HepG2 (cell line): ENCODE measurements around the gene TMEM87B. TPM values are rescaled to one million over a fixed set of nuclear protein-coding genes. Genes with fewer than 3 reads are reported as not detected.

Experiments
- E2F2 ChIP-seq: sonication (generic); formaldehyde crosslinking; IDR thresholded peaks from 2 replicates; pipeline ENCODE4 v1.4.0; 2020; ENCODE audit warnings: missing genetic modification reagents, borderline replicate concordance
- HNF1B ChIP-seq: sonication (generic); formaldehyde crosslinking; IDR thresholded peaks from 2 replicates; pipeline ENCODE4 v1.5.1; 2020; ENCODE audit warnings: mild to moderate bottlenecking, moderate library complexity, missing genetic modification reagents
- HNRNPL ChIP-seq: fragments of 200-400 bp; formaldehyde crosslinking; IDR thresholded peaks from 2 replicates; pipeline ENCODE4 v1.6.1; 2017; ENCODE audit warnings: mild to moderate bottlenecking, low read depth, low read length
- IRF9 ChIP-seq: sonication (generic); formaldehyde crosslinking; IDR thresholded peaks from 2 replicates; pipeline ENCODE4 v1.8.0; 2022; ENCODE audit warnings: missing genetic modification reagents, mild to moderate bottlenecking, borderline replicate concordance
- MLXIP ChIP-seq: sonication (generic); formaldehyde crosslinking; IDR thresholded peaks from 2 replicates; pipeline ENCODE4 v1.9.0; 2021; ENCODE audit warnings: missing genetic modification reagents, borderline replicate concordance
- NCOA1 ChIP-seq: sonication (generic); formaldehyde crosslinking; IDR thresholded peaks from 2 replicates; pipeline ENCODE4 v1.9.0; 2021; ENCODE audit warnings: missing genetic modification reagents
- PBX3 ChIP-seq: sonication (generic); formaldehyde crosslinking; IDR thresholded peaks from 2 replicates; pipeline ENCODE4 v1.8.1; 2023; ENCODE audit warnings: missing genetic modification reagents, inconsistent platforms, borderline replicate concordance
- PRDM4 ChIP-seq: sonication (generic); formaldehyde crosslinking; IDR thresholded peaks from 2 replicates; pipeline ENCODE4 v1.9.0; 2021; ENCODE audit warnings: missing genetic modification reagents, borderline replicate concordance
- RBAK ChIP-seq: sonication (generic); formaldehyde crosslinking; IDR thresholded peaks from 2 replicates; pipeline ENCODE4 v1.5.1; 2020; ENCODE audit warnings: mild to moderate bottlenecking, missing genetic modification reagents
- REPIN1 ChIP-seq: sonication (generic); formaldehyde crosslinking; IDR thresholded peaks from 2 replicates; pipeline ENCODE4 v1.8.0; 2022; ENCODE audit warnings: missing genetic modification reagents, low read depth, mild to moderate bottlenecking, borderline replicate concordance
- SP1 ChIP-seq, 2 experiments: fragments of 450-650 bp in 1 of 2; sonication (generic) in 1 of 2; formaldehyde crosslinking in 1 of 2; IDR thresholded peaks; 2 replicates each; pipeline versions ENCODE4 v1.4.0 to v1.6.1; 2016 to 2020; ENCODE audit warnings: missing genetic modification reagents in 1 of 2
- ZNF138 ChIP-seq: sonication (generic); formaldehyde crosslinking; IDR thresholded peaks from 2 replicates; pipeline ENCODE4 v1.5.0; 2020; ENCODE audit warnings: mild to moderate bottlenecking, low read depth, missing genetic modification reagents
- polyA plus RNA-seq, 8 experiments: library from polyadenylated mRNA; depleted of rRNA in 3 of 8; stranded (reverse) in 7 of 8; unstranded in 1 of 8; fragments of >200 nt; fragmentation: Illumina TruSeq in 4 of 8; extraction: Trizol in 4 of 8; gene quantifications; 2 replicates each; pipeline versions ENCODE4 v1.2.1 to v1.2.3, GENCODE V29; 2011 to 2016; ENCODE audit warnings: low read depth in 4 of 8, missing spikeins in 1 of 8, mixed read lengths in 1 of 8; ENCODE audit not compliant: insufficient read depth in 1 of 8
- total RNA-seq, 5 experiments: library from RNA; depleted of rRNA; stranded (reverse); fragments of >200 nt; fragmentation: Illumina TruSeq; extraction: Trizol; gene quantifications; 2 replicates each; pipeline ENCODE4 v1.2.3, GENCODE V29; 2016; ENCODE audit warnings: low read depth in 1 of 5

Gene TMEM87B
- total and polyA plus RNA-seq, 2 of the 13 experiments (the other 11 are each of a cell fraction or from before 2014, with no cell fraction given), result 15.1 to 16.2 TPM

- TF ChIP-seq PBX3 (0 out of 2 replicates have a peak, but pooled peaks have one; percentile 77), NCOA1 (CRISPR knock-in tag) (no peak; the same call in 1 of the 2 replicates), SP1 (IDR thresholded peaks at IDR 0.05) (no peak), SP1 (CRISPR knock-in tag; IDR thresholded peaks at IDR 0.05) (peak; percentile 49), MLXIP (CRISPR knock-in tag) (peak; percentile 79; the same call in 1 of the 2 replicates), HNRNPL (0 out of 2 replicates have a peak, but pooled peaks have one; percentile 28), REPIN1 (CRISPR knock-in tag) (no peak), E2F2 (CRISPR knock-in tag) (peak; percentile 62), PRDM4 (CRISPR knock-in tag) (no peak), IRF9 (CRISPR knock-in tag) (peak; percentile 80), ZNF138 (CRISPR knock-in tag) (no peak; the same call in 1 of the 2 replicates), RBAK (CRISPR knock-in tag) (0 out of 2 replicates have a peak, but pooled peaks have one; percentile 60), HNF1B (CRISPR knock-in tag) (peak; percentile 86)
These were observed at the start of gene TMEM87B (continued) for GRCh38 chr2:112054847-112055729.
